ENCODE results near the gene RFX4.

RFX4 gene

DNA sequence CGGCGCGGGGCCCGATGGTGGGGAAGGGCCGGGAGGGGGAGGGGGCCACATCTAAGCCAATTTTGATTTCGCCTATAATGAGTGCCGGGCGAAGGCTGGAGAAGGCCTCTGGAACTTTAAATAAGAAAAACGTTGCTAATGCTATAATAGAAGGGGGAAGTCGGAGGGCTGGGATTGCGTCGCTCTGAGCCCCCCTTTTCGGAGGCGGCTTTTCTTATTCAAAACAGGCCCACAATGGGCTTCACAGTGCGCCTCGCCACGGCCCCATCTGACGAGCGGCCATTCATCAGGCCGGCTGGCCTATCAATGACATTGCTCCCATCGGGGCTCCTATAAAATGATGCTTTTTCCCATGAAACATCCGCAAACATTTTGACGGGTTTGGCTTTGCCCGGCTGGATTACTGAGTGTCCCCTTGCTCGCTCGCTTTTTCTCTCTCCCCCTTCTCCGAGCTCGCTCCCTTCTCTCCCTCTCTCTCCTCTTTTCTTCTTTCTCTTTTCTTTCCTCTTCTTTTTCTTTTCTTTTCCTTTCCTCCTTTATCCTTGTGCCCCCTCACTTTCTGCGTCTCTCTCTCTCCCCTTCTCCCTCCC is at the start of gene RFX4:
Gene RFX4, plus strand, starts transcription at position 364 of the 590 bp plus-strand sequence. CDS start 317 bp downstream, outside the sequence.
- Histone ChIP-seq H3K27me3 (peaks cover 79% of the 10 kb centered on the region), H4K20me1 (peaks cover 40% of the 10 kb centered on the region), H3K27ac (no peak within 1 kb of the TSS), H3K4me2 (peak within 1 kb of the TSS; percentile 59), H3K4me3 (peak within 1 kb of the TSS; percentile 53), H3K9ac (no peak within 1 kb of the TSS), H3K36me3 (no peaks in the 10 kb centered on the region), H3K4me1 (peaks cover 9% of the 10 kb centered on the region; the same call in 1 of the 2 replicates), H3K9me3 (peaks cover 61% of the 10 kb centered on the region)
- no peak for TF ChIP-seq Cebpa-rat (IDR thresholded peaks at IDR 0.05)

DNA sequence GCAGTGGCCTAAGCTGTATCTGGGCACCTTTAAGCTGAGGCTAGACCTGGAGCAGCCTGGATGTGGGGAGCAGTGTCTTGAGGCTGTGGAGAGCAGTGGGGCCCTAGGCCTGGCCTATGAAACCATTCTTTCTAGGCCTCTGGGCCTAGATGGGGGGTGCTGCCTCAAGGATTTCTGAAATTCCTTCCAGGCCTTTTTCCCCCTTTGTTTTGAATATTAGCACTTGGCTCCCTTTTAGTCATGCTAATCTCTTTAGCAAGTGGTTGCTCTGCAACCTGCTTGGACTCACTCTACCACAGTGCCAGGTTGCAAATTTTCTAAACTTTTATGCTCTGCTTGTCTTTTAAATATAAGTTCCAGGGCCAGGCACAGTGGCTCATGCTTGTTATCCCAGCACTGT is 41.6 kb upstream of the RFX4 start:
- Histone ChIP-seq H3K4me3 (no peak overlapping the region), H3K27me3 (no peaks in the 10 kb centered on the region), H3K4me2 (no peak overlapping the region), H3K27ac (no peak overlapping the region), H3K9ac (no peak overlapping the region), H3K36me3 (no peaks in the 10 kb centered on the region), H4K20me1 (no peaks in the 10 kb centered on the region), H3K4me1 (peaks cover 4% of the 10 kb centered on the region; the same call in 1 of the 2 replicates), H3K9me3 (peaks cover 18% of the 10 kb centered on the region; the same call in 1 of the 2 replicates)
- TF ChIP-seq Cebpa-rat (IDR thresholded peaks at IDR 0.05), result no peak

DNA sequence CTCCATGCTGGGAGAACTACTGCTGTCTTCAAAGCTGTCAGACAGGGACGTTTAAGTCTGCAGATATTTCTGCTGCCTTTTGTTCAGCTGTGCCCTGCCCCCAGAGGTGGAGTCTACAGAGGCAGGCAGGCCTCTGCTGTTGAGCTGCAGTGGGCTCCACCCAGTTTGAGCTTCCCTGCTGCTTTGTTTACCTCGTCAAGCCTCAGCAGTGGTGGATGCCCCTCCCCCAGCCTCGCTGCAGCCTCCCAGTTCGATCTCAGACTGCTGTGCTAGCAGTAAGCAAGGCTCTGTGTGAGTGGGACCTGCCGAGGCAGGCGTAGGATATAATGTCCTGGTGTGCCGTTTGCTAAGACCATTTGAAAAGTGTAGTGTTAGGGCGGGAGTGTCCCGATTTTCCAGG is 31.4 kb upstream of the RFX4 start:
- Histone ChIP-seq H3K4me1 (no peaks in the 10 kb centered on the region), H3K27ac (no peak overlapping the region), H3K4me3 (no peak overlapping the region), H4K20me1 (no peaks in the 10 kb centered on the region), H3K36me3 (no peaks in the 10 kb centered on the region), H3K9ac (no peak overlapping the region), H3K4me2 (no peak overlapping the region), H3K9me3 (peaks cover 27% of the 10 kb centered on the region), H3K27me3 (no peaks in the 10 kb centered on the region)
- TF ChIP-seq Cebpa-rat (IDR thresholded peaks at IDR 0.05), result no peak

DNA sequence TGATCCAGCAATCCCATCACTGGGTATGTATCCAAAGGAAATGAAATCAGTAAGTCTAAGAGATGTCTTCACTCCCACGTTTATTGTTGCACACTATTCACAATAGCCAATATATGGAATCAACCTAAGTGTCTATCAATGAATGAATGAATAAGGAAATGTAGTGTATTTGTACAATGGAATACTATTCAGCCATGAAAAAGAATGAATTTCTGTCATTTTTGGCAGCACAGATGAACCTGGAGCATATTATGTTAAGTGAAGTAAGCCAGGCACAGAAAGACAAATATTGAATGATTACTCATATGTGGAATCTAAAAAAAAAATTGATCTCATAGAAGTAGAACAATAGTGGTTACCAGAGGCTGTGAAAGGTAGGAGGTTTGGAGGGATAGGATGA is 30.6 kb upstream of the RFX4 start:
- H3K4me3 ChIP-seq, result no peak overlapping the region
- H3K27ac ChIP-seq, result no peak overlapping the region
- TF ChIP-seq Cebpa-rat (IDR thresholded peaks at IDR 0.05), result no peak

DNA sequence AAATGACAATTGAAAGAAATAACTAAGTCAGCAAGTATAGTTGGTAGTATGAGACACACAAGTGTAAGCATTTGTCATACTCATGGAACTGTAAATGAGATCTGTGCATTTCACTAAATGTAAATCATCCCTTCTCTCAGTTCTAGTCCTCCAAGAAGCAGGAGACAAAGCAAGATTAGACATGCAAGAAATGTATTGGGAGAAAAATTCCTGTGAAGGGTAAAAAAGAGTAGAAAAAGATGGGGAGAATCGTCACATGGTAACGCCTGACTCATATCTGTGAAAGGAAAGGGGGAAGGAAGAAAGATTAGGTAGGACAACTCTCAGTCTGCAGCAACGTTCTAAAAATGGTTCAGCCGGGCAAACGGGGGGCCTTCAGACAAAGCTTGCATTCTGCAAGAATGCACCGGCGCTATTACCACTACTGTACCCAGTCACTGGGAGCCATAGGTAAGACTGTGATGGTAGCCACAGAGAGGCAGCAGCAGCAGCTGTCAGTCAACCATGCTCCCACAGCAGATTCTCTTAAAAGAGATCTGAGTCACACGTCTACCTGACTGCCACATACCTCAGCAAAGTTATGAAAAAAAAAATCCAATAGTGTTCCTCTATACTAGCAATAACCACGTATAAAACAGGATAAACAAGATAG is 18.0 kb upstream of the RFX4 start:
- Histone ChIP-seq H3K9me3 (0 out of 2 replicates have a peak, but pooled peaks cover 2% of the 10 kb centered on the region), H3K36me3 (no peaks in the 10 kb centered on the region), H3K27me3 (no peaks in the 10 kb centered on the region), H3K4me3 (no peak overlapping the region), H4K20me1 (no peaks in the 10 kb centered on the region), H3K27ac (no peak overlapping the region), H3K9ac (no peak overlapping the region), H3K4me2 (no peak overlapping the region), H3K4me1 (peaks cover 16% of the 10 kb centered on the region)
- TF ChIP-seq Cebpa-rat (IDR thresholded peaks at IDR 0.05), result no peak

More for the DNA sequence above, 30.6 kb upstream of the RFX4 start:
- no peaks in the 10 kb centered on the region for H4K20me1 ChIP-seq
- H3K4me1 ChIP-seq, result no peaks in the 10 kb centered on the region
- H3K9me3 ChIP-seq, result peaks cover 27% of the 10 kb centered on the region
- no peak overlapping the region for H3K4me2 ChIP-seq
- no peak overlapping the region for H3K9ac ChIP-seq
- H3K36me3 ChIP-seq, result no peaks in the 10 kb centered on the region
- H3K27me3 ChIP-seq, result no peaks in the 10 kb centered on the region

DNA sequence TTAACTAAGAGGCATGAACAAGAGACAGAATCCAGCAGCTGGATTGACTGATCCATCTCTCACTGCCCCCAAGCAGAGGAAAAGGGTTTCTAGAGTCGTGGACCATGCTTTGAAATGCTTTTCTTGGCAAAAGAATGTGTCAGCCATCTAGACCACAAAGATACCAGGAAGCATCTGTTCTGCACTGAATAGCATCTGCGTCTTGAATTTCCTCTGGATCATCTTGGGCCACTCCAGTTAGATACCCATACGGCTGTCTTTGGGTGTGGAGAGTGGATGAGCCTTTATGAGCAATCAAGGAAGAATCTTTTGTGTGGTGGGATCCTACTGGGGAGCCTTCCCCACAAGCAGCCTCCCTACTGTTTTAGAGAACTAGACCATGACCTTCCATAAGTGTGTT is 16.0 kb upstream of the RFX4 start:
- Histone ChIP-seq H3K9me3 (no peaks in the 10 kb centered on the region), H3K4me3 (no peak overlapping the region), H3K36me3 (no peaks in the 10 kb centered on the region), H3K27me3 (no peaks in the 10 kb centered on the region), H3K9ac (no peak overlapping the region), H4K20me1 (no peaks in the 10 kb centered on the region), H3K4me1 (peaks cover 16% of the 10 kb centered on the region), H3K27ac (no peak overlapping the region), H3K4me2 (peak overlapping the region; percentile 41)
- TF ChIP-seq Cebpa-rat (IDR thresholded peaks at IDR 0.05), result no peak

DNA sequence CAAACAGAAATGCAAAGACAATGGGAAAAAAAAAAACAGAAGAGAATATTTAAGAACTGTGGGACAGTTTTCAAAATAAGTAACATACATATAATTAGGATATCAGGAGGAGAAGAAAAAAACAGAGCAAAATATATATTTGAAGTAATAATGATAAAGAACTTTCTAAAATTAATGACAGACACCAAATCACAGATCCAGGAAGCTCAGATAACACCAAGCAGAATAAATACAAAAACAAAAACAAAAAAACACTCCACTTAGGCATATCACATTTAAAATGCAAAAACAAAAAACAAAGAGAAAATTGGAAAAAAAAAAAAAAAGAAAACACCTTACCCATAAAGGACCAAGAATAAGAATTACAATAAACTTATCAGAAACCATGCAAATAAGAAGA is 9.6 kb upstream of the RFX4 start:
- no peak overlapping the region for H3K4me2 ChIP-seq
- H4K20me1 ChIP-seq, result no peaks in the 10 kb centered on the region
- no peaks in the 10 kb centered on the region for H3K4me1 ChIP-seq
- TF ChIP-seq Cebpa-rat (IDR thresholded peaks at IDR 0.05), result no peak
- H3K4me3 ChIP-seq, result no peak overlapping the region
- H3K36me3 ChIP-seq, result no peaks in the 10 kb centered on the region
- H3K9ac ChIP-seq, result no peak overlapping the region
- no peak overlapping the region for H3K27ac ChIP-seq
- H3K27me3 ChIP-seq, result no peaks in the 10 kb centered on the region
- no peaks in the 10 kb centered on the region for H3K9me3 ChIP-seq

DNA sequence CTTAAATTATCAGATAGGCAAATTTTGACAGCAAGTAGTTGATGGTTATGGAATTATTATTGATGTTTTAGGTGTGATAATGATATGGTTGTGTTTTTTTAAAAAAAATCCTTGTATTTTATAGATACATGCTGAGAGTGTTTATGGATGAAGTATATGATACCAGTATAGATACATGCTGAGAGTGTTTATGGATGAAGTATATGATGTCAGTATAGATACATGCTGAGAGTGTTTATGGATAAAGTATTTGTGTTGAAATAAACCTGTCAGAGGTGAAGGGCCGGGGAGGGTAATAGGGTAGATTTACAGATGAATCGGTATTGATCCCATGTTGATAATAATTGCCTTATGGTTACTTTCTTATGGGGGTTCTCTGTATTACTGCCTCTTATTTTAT is 6.0 kb upstream of the RFX4 start:
- Histone ChIP-seq H3K4me3 (no peak overlapping the region), H4K20me1 (no peaks in the 10 kb centered on the region), H3K4me2 (no peak overlapping the region), H3K9ac (no peak overlapping the region), H3K9me3 (peaks cover 10% of the 10 kb centered on the region), H3K36me3 (no peaks in the 10 kb centered on the region), H3K4me1 (no peaks in the 10 kb centered on the region), H3K27me3 (peaks cover 20% of the 10 kb centered on the region), H3K27ac (no peak overlapping the region)
- no peak for TF ChIP-seq Cebpa-rat (IDR thresholded peaks at IDR 0.05)

DNA sequence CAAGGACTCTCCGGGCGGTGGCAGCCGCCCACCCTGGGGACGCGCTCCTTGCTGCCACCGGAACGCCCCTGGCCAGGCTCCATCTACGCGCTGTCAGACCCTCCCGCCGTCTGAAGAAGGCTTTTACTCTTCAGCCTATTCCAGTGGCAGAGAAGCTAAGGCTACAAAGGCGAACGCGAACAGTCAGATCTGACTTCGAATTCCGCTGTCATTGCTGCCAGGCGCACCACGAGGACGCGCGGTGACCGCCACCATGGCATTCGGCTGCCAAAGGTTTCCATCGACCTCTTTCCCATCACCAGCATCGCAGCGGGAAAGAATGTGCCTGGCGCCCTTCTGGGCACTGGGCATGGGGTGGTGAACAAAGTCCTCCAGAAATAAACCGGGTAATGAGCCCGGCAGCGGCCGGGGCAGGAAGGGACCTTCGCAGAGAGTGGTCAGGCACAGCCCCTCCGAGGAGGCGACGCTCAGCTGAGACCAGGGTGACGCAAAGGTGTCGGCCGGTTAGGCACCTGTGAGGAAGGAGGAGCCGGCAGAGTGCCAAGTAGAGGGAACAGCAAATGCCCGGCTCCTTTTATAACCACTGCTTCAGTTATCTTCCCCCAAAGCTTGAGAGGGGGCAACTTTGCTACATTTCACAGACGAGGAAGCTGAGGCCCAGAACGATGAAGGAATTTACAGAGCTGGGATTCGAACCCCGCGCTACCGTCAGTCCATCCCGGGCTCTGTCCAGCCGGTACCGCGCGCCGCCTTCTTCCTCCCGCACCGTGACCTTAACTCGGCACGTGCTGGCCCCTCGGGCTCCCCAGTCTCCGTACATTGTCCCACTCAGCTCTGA is 1.9 kb upstream of the RFX4 start:
- Histone ChIP-seq H3K4me3 (no peak overlapping the region), H3K27me3 (peaks cover 61% of the 10 kb centered on the region), H3K4me1 (peaks cover 9% of the 10 kb centered on the region; the same call in 1 of the 2 replicates), H3K9ac (no peak overlapping the region), H3K27ac (no peak overlapping the region), H3K36me3 (no peaks in the 10 kb centered on the region), H4K20me1 (peaks cover 26% of the 10 kb centered on the region), H3K4me2 (no peak overlapping the region), H3K9me3 (peaks cover 43% of the 10 kb centered on the region)
- no peak for TF ChIP-seq Cebpa-rat (IDR thresholded peaks at IDR 0.05)

All from BLaER1 (cell line).